Gastroesophageal sphincter (tissue), 3 donors: ENCODE measurements around the gene SORCS3.

Experiments
- CTCF ChIP-seq, 4 experiments: fragments of 200-600 bp in 2 of 4; fragments of 450-650 bp in 2 of 4; sonication (generic) in 1 of 4; IDR thresholded peaks; one replicate each; pipeline ENCODE4 v1.5.1; 2017 to 2019; ENCODE audit warnings: antibody characterized with exemption in 4 of 4, mild to moderate bottlenecking in 2 of 4, moderate library complexity in 2 of 4
- POLR2A ChIP-seq, 2 donors: fragments of 450-650 bp; IDR thresholded peaks; one replicate each; pipeline ENCODE4 v1.6.1; 2017; ENCODE audit warnings: antibody characterized with exemption in 2 of 2, mild to moderate bottlenecking in 2 of 2, moderate library complexity in 1 of 2

- TF ChIP-seq CTCF (IDR thresholded peaks at IDR 0.05), result no peak
- TF ChIP-seq POLR2A (IDR thresholded peaks at IDR 0.05), result no peak
Observed at GRCh38 chr10:105252911-105253310, 611.8 kb downstream of the SORCS3 start.
